ENCODE data around the gene EXOG. TPM values are rescaled to one million over a fixed set of nuclear protein-coding genes. Genes with fewer than 3 reads are reported as not detected.

Gene EXOG
- total RNA-seq, 4 donors from 2014 or later: 0.34 to 3.9 (median 3.1) TPM

DNA sequence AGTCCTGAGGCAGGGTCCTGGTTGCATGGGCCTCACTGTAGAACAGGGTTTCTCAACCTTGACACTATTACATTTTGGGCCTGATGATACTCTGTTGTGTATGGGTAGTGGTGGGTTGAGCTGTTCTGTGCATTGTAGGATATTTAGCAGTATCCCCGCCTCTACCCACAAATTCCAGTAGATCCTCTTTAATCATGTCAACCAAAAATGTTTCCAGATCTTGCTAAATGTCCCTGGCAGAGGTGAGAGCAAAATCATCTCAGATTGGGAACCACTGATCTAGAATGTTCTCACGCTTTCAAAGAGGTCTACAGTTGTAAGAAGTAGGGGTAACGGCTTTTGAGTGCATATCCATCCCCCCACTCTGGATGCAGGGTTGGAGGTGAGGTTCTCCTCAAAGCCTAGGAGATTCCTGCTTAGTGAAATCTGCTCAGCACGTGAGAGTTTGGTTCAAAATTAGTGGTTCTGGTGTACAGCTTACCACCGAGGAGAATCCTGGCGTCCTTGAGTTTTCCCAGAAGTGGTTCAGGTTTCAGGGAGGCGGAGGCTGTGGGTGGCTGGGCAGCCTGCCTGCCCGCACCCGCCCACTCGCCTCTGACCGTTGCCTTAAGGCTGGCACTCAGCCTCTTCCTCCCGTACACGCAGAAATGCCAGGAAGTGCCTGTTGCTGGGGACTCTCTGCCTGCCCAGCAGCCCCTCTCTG, 37.2 kb upstream of the EXOG start:
- 60 to 66% methylated on average over 13 of the region's 13 CpGs for WGBS, 2 donors
- DNase-seq (ENCODE audit: low spot score in 2 of 2): peak in 1 of 2 donors; percentile 82
- TF ChIP-seq, protein P1, sequence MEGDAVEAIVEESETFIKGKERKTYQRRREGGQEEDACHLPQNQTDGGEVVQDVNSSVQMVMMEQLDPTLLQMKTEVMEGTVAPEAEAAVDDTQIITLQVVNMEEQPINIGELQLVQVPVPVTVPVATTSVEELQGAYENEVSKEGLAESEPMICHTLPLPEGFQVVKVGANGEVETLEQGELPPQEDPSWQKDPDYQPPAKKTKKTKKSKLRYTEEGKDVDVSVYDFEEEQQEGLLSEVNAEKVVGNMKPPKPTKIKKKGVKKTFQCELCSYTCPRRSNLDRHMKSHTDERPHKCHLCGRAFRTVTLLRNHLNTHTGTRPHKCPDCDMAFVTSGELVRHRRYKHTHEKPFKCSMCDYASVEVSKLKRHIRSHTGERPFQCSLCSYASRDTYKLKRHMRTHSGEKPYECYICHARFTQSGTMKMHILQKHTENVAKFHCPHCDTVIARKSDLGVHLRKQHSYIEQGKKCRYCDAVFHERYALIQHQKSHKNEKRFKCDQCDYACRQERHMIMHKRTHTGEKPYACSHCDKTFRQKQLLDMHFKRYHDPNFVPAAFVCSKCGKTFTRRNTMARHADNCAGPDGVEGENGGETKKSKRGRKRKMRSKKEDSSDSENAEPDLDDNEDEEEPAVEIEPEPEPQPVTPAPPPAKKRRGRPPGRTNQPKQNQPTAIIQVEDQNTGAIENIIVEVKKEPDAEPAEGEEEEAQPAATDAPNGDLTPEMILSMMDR (IDR thresholded peaks at IDR 0.05): no peak
- TF ChIP-seq POLR2A (IDR thresholded peaks at IDR 0.05): no peak
- intact Hi-C loops (cut with DNase I; ENCODE audit: low total_unique reads): no loop called here
- H3K4me3 ChIP-seq (ENCODE audit: low read depth, poor library complexity, severe bottlenecking): no peak overlapping the region

DNA sequence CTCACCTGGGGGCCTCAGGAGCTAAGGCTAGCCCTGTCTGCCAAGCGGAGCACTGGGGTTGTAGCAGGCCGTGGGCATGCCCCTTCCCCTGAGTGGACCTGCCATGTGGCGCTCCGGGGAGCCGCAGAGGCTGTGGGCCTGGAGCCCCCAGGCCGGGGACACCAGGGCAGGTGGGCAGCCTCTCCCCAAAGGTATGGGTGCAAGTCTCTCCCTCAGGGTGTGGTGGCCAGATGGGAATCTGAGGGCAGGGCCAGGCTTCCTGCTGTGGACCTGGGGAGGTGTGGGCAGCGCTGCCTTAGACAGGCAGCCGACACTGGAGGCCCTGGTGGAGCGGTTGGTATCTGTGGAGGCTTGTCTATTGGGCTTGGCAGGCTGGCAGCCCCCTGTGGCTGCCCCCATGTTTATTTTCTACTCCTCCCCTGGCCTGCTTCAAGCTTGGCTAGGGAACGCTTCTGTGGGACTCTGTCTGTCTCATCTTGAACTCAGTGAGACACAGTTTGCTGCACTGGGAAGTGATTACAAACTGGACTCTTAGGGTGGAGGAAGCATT, 36.6 kb upstream of the EXOG start:
- intact Hi-C loops (cut with DNase I; ENCODE audit: low total_unique reads): no loop called here
- TF ChIP-seq POLR2A (IDR thresholded peaks at IDR 0.05): no peak
- TF ChIP-seq, protein P1 (IDR thresholded peaks at IDR 0.05): no peak
- 66 to 86% methylated on average over 6 to 9 of the region's 10 CpGs for WGBS, 2 donors
- DNase-seq (ENCODE audit: low spot score in 2 of 2): peak in 1 of 2 donors; percentile 84
- H3K4me3 ChIP-seq (ENCODE audit: low read depth, poor library complexity, severe bottlenecking): no peak overlapping the region

DNA sequence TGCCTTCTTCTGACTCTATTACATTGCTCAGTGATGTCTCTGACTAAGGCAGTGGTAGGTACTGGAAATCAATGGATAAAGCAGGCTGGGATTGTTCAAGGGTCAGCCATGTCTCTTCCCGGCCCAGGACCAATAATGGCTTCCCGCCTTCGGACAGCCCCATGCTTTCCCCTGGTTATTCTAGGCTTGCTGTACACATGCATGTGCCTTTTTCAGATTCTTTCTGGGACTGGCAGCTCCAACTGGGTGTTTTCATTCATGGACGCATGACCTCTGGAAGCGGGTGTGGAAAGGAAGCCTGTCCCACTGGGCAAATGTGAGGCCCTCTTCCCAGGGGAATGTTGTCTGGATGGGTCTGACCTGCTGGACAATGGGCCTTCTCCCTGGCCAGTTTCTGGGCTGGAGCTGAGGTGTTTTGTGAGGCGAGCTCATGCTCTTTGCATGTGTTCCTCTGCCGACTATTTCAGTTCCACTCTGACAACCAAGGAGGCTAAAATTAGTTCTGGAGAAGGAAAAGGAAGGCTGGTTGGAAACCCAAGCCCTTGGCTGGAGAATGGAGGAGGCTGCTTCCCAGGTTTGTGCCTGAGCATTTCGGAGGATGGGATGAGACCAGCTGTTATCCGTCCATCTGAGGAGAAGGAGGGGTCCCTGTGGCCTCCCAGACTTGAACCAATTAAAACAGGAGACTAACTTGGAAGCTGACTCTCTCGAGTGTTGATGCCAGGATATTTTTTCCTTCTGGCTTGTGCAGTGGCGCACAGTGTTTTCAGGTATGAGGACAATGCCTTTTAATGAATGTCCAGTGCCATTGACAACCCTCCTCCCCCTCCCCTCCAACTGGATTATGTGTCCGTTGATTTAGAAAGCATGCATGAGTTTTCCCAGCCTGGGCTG, 35.5 kb upstream of the EXOG start:
- intact Hi-C loops (cut with DNase I; ENCODE audit: low total_unique reads): no loop called here
- 79 to 82% methylated on average over 12 of the region's 12 CpGs for WGBS, 2 donors
- peak in 1 of 2 donors; percentile 72 for DNase-seq (ENCODE audit: low spot score in 2 of 2)
- TF ChIP-seq, protein P1 (IDR thresholded peaks at IDR 0.05): no peak
- TF ChIP-seq POLR2A (IDR thresholded peaks at IDR 0.05): no peak
- H3K4me3 ChIP-seq (ENCODE audit: low read depth, poor library complexity, severe bottlenecking): no peak overlapping the region

DNA sequence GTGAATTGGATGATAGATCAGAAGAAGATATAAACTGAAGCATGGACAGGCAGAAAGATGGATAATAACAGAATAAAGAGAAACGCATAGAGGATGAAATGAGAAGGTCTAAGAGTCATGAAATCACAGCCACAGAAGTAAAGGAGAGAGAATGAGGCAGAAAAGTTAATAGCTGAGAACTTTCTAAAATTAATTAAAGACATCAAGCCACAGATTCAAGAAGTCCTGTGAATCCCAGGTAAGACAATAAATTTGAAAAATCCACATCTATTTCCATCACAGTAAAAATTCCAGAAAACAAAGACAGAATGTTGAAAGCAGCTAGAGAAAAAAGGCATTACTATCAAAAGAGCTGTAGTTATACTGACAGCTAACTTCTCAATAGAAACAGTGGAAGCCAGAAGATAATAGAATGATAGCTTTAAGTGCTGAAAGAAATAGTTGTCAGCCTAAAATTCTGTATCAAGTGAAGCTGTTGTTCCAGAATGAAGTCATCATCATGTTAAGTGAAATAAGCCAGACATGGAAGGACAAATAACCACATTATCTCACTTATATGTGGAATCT, 30.5 kb upstream of the EXOG start:
- no peak overlapping the region for H3K4me3 ChIP-seq (ENCODE audit: low read depth, poor library complexity, severe bottlenecking)
- no peak for DNase-seq (ENCODE audit: low spot score in 2 of 2)
- intact Hi-C loops (cut with DNase I; ENCODE audit: low total_unique reads): loop anchor here (5.0 kb wide), 1 partner anchor 343 kb away; no protein-coding TSS in a partner anchor
- WGBS, 2 donors: 92 to 96% methylated on average over 1 of the region's 1 CpG
- TF ChIP-seq, protein P1 (IDR thresholded peaks at IDR 0.05): no peak
- TF ChIP-seq POLR2A (IDR thresholded peaks at IDR 0.05): no peak

DNA sequence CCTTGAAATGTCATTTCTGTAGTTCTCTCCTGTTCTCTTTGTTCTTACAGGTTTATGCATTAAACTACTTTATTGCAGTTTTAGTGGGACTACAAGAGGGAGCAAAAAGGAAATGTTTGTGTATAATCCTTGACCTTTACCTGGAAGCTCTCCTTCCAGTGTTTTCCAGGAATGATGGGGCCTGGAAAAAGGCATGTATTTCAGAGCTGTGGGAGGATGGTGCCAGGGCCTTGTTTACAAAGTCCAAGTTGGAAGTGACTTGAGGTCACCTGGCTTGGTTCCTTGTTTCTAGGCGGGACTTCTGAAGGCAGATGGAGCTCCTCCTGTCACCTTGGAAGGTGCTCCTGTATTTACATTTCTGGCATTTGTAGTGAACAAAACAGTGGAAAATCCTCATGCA, 27.4 kb upstream of the EXOG start:
- H3K4me3 ChIP-seq (ENCODE audit: low read depth, poor library complexity, severe bottlenecking): no peak overlapping the region
- intact Hi-C loops (cut with DNase I; ENCODE audit: low total_unique reads): loop anchor here (5.0 kb wide), 1 partner anchor 346 kb away; no protein-coding TSS in a partner anchor
- WGBS, 2 donors: 74 to 83% methylated on average over 1 of the region's 1 CpG
- TF ChIP-seq, protein P1 (IDR thresholded peaks at IDR 0.05): no peak
- no peak for TF ChIP-seq POLR2A (IDR thresholded peaks at IDR 0.05)
- DNase-seq (ENCODE audit: low spot score in 2 of 2): no peak

Measured in lower leg skin (tissue), 4 donors.